Thyroid gland (tissue), 4 donors: ENCODE results near the gene CAST. TPM values are rescaled to one million over a fixed set of nuclear protein-coding genes. Genes with fewer than 3 reads are reported as not detected.
"Not testable (repeated sequence)": the region's sequence is repeated elsewhere in the genome, so short reads cannot be mapped to it uniquely, and the experiment has no call there.

Experiments used
- DNase-seq, 2 donors: peaks; one replicate each; pipeline ENCODE4 v3.0.0-alpha.2; 2019
- H3K27ac ChIP-seq, 3 donors: fragments of 200-600 bp; sonication (generic); 1 replicate in 2 of 3; 2 replicates in 1 of 3; pipeline ENCODE4 v1.5.1; 2016 to 2019; ENCODE audit warnings: mild to moderate bottlenecking in 1 of 3, moderate library complexity in 1 of 3
- H3K27me3 ChIP-seq: fragments of 200-600 bp; sonication (generic); one replicate; pipeline ENCODE4 v1.5.1; 2019
- H3K36me3 ChIP-seq, 2 donors: fragments of 200-600 bp; sonication (generic); one replicate each; pipeline ENCODE4 v1.5.1; 2016 to 2019
- H3K4me1 ChIP-seq, 2 donors: fragments of 200-600 bp; sonication (generic); one replicate each; pipeline ENCODE4 v1.5.1; 2017 to 2019
- H3K4me3 ChIP-seq, 3 donors: fragments of 200-600 bp; sonication (generic); replicated peaks in 1 of 3; 1 replicate in 2 of 3; 2 replicates in 1 of 3; pipeline ENCODE4 v1.5.1; 2016; ENCODE audit warnings: mild to moderate bottlenecking in 1 of 3
- H3K9me3 ChIP-seq: fragments of 200-600 bp; sonication (generic); one replicate; pipeline ENCODE4 v1.5.1; 2017
- CTCF ChIP-seq, 6 experiments: fragments of 200-600 bp in 3 of 6; fragments of 450-650 bp in 3 of 6; sonication (generic) in 3 of 6; IDR thresholded peaks; one replicate each; pipeline ENCODE4 v1.5.1; 2016 to 2019; ENCODE audit warnings: antibody characterized with exemption in 6 of 6, mild to moderate bottlenecking in 2 of 6, inconsistent platforms in 1 of 6, moderate library complexity in 1 of 6
- POLR2A ChIP-seq, 2 donors: fragments of 450-650 bp; IDR thresholded peaks; one replicate each; pipeline ENCODE4 v1.6.1; 2017; ENCODE audit warnings: antibody characterized with exemption in 2 of 2, mild to moderate bottlenecking in 2 of 2, moderate library complexity in 1 of 2
- WGBS, 2 donors: methylation state at CpG; one replicate each; pipeline ENCODE4 v1.1.5; 2017; 5-methylcytosine and 5-hydroxymethylcytosine counted together
- intact Hi-C: fragments of 100-400 bp; cut with DNase I; formaldehyde crosslinking; loops from one replicate; pipeline ENCODE4 v1.15.1; 2023
- total RNA-seq, 4 donors: library from RNA; depleted of rRNA; stranded (reverse); fragments of >200 nt; gene quantifications; one replicate each; pipeline ENCODE4 v1.2.3, GENCODE V29; 2016

The CAST gene
- total RNA-seq, 4 donors from 2014 or later: 177 to 278 (median 236) TPM

GRCh38 chr5:96795626-96796025 is 133.4 kb downstream of the CAST start:
- Histone ChIP-seq H3K27me3 (no peaks in the 10 kb centered on the region), H3K27ac (no peak overlapping the region), H3K4me3 (no peak overlapping the region), H3K4me1 (no peaks in the 10 kb centered on the region), H3K9me3 (no peaks in the 10 kb centered on the region), H3K36me3 (peaks cover 13 to 18% of the 10 kb centered on the region in 2 donors)
- 97 to 100% methylated on average over 2 of the region's 2 CpGs for WGBS, 2 donors
- TF ChIP-seq POLR2A (IDR thresholded peaks at IDR 0.05): no peak
- TF ChIP-seq CTCF (IDR thresholded peaks at IDR 0.05): no peak
- no peak for DNase-seq
- intact Hi-C loops: no loop called here

- H3K27ac ChIP-seq: no peak overlapping the region
- H3K9me3 ChIP-seq: no peaks in the 10 kb centered on the region
- TF ChIP-seq CTCF (IDR thresholded peaks at IDR 0.05) (no peak), POLR2A (IDR thresholded peaks at IDR 0.05) (no peak)
- peaks cover 13 to 19% of the 10 kb centered on the region in 2 donors for H3K36me3 ChIP-seq
- no peak for DNase-seq
- no peak overlapping the region for H3K4me3 ChIP-seq
- intact Hi-C loops: no loop called here
- H3K4me1 ChIP-seq: no peaks in the 10 kb centered on the region
- 77 to 78% methylated on average over 2 of the region's 2 CpGs for WGBS, 2 donors
- no peaks in the 10 kb centered on the region for H3K27me3 ChIP-seq
Measured at GRCh38 chr5:96796434-96796833, 134.3 kb downstream of the CAST start.

GRCh38 chr5:96801718-96802117 is 139.5 kb downstream of the CAST start:
- H3K9me3 ChIP-seq, H3K4me1 ChIP-seq, intact Hi-C loops, H3K27ac ChIP-seq, DNase-seq, H3K27me3 ChIP-seq, H3K4me3 ChIP-seq, H3K36me3 ChIP-seq: not testable (repeated sequence)
- WGBS, 2 donors: 91 to 93% methylated on average over 11 of the region's 11 CpGs

GRCh38 chr5:96807075-96807654 is 145.0 kb downstream of the CAST start:
- no peaks in the 10 kb centered on the region for H3K9me3 ChIP-seq
- WGBS, 2 donors: 5 to 18% methylated on average over 3 to 14 of the region's 37 CpGs
- TF ChIP-seq POLR2A (IDR thresholded peaks at IDR 0.05) (peak in 1 of 2 donors; percentile 85), CTCF (IDR thresholded peaks at IDR 0.05) (peak in 1 of 6 experiments; percentile 15)
- H3K4me3 ChIP-seq: peak overlapping the region; percentile 69 to 93 (median 91)
- peaks cover 12 to 16% of the 10 kb centered on the region in 2 donors for H3K4me1 ChIP-seq
- no peaks in the 10 kb centered on the region for H3K27me3 ChIP-seq
- intact Hi-C loops: no loop called here
- peak; percentile 86 to 89 for DNase-seq
- H3K27ac ChIP-seq: peak overlapping the region; percentile 98 to 99 (median 99)
- H3K36me3 ChIP-seq: no peaks in the 10 kb centered on the region

GRCh38 chr5:96808541-96808828 is 146.3 kb downstream of the CAST start:
- Histone ChIP-seq H3K4me3 (peak overlapping the region in 2 of 3 donors; percentile 11 to 91), H3K9me3 (no peaks in the 10 kb centered on the region), H3K36me3 (no peaks in the 10 kb centered on the region), H3K27ac (peak overlapping the region; percentile 98 to 99 (median 99)), H3K27me3 (no peaks in the 10 kb centered on the region), H3K4me1 (peaks cover 12 to 16% of the 10 kb centered on the region in 2 donors)
- 27 to 39% methylated on average over 2 of the region's 2 CpGs for WGBS, 2 donors
- TF ChIP-seq POLR2A (IDR thresholded peaks at IDR 0.05) (no peak), CTCF (IDR thresholded peaks at IDR 0.05) (no peak)
- intact Hi-C loops: no loop called here
- no peak for DNase-seq
